Memory B cell (primary cell): Measurements from ENCODE around the gene CYB5R2.
"Not testable (repeated sequence)": the region's sequence is repeated elsewhere in the genome, so short reads cannot be mapped to it uniquely, and the experiment has no call there.

Source experiments
- ATAC-seq: fragments of 150-1000 bp; cut with Tn5 transposase; 2 replicates; pipeline ENCODE4 v1.10.0; 2021; ENCODE audit warnings: low read depth, mild to moderate bottlenecking, moderate library complexity
- DNase-seq, 2 donors: peaks; one replicate each; pipeline ENCODE4 v3.0.0; 2022; ENCODE audit warnings: low spot score in 2 of 2
- H3K27ac Mint-ChIP-seq: one replicate; pipeline ENCODE4 v1.8.0; 2022; ENCODE audit warnings: mild to moderate bottlenecking, moderate library complexity, mixed read lengths
- H3K27me3 Mint-ChIP-seq: one replicate; pipeline ENCODE4 v1.8.0; 2022; ENCODE audit warnings: mixed read lengths
- H3K36me3 Mint-ChIP-seq: one replicate; pipeline ENCODE4 v1.8.0; 2022; ENCODE audit warnings: mild to moderate bottlenecking, mixed read lengths
- H3K4me1 Mint-ChIP-seq: one replicate; pipeline ENCODE4 v1.8.0; 2022; ENCODE audit warnings: mixed read lengths
- H3K4me3 Mint-ChIP-seq: one replicate; pipeline ENCODE4 v1.8.0; 2022; ENCODE audit warnings: mild to moderate bottlenecking, moderate library complexity, mixed read lengths
- H3K9me3 Mint-ChIP-seq: one replicate; pipeline ENCODE4 v1.8.0; 2022; ENCODE audit warnings: mixed read lengths

Gene CYB5R2

DNA sequence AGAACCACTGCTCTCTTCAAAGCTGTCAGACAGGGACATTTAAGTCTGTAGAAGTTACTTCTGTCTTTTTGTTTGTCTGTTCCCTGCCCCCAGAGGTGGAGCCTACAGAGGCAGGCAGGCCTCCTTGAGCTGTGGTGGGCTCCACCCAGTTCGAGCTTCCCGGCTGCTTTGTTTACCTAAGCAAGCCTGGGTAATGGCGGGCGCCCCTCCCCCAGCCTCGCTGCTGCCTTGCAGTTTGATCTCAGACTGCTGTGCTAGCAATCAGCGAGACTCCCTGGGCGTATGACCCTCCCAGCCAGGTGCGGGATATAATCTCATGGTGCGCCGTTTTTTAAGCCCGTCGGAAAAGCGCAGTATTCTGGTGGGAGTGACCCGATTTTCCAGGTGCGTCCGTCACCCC, 9.8 kb downstream of the CYB5R2 start:
- not testable (repeated sequence) for H3K27ac Mint-ChIP-seq, H3K9me3 Mint-ChIP-seq, H3K4me3 Mint-ChIP-seq, DNase-seq, H3K4me1 Mint-ChIP-seq, H3K36me3 Mint-ChIP-seq, H3K27me3 Mint-ChIP-seq, ATAC-seq

DNA sequence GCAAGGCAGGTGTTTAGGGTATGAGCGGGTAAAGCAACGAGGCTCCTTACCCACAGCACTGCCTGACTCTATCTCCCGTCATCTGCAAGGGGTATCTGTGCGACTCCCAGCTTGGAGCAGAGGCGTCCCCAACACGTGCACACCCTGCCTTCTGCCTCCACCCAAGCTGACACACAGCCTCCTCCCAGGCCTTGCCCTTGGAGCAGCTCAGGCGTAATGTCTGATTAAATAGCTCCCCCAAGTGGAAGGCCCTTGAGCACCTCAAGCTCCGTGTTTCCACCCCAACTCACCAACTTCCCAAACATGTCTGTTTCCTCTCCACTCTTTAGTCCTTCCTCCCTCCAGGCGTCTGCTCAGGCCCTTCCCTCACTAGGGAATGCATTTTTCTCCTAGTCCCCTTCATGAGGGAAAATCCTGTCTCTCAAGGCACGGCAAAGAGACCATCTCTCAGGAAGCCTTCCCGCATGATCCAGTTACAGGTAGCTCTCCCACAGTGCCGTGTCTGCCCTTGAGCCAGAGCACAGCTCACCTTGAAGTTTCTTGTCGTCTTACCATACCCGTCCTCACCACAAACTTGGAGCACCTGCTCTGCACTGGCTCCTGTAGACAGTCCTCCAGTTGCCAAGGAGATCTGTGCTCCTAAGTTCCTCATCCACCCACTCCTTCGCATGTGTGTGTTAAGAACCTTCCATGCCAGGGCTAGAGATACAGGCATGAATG, 15.8 kb downstream of the CYB5R2 start:
- peak overlapping the region; percentile 19 for H3K27ac Mint-ChIP-seq
- no peak for DNase-seq
- no peak overlapping the region for H3K4me3 Mint-ChIP-seq
- H3K36me3 Mint-ChIP-seq: peaks cover 25% of the 10 kb centered on the region
- no peaks in the 10 kb centered on the region for H3K9me3 Mint-ChIP-seq
- no peaks in the 10 kb centered on the region for H3K4me1 Mint-ChIP-seq
- no peak for ATAC-seq
- no peaks in the 10 kb centered on the region for H3K27me3 Mint-ChIP-seq

DNA sequence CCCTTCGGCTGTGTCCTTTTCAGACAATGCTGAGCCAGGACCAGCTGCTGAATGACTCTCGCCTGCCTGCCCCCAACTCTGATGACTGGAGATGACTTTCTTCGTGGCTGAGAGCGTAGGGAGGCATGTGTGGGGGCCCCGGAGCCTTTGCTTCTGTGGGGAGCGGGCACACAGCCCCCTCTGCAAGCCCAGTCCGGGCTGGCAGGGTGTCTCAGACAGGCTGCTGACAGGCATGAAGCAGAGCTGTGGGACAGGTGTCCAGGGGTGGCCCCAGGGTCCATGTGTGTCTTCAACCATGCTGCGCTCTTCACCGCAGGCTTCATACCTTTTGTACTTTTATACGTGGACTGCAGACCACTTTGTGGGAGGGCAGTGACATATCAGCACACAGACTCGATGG, 16.6 kb downstream of the CYB5R2 start:
- Mint-ChIP-seq H3K36me3 (peaks cover 32% of the 10 kb centered on the region), H3K4me1 (peaks cover 2% of the 10 kb centered on the region), H3K27me3 (no peaks in the 10 kb centered on the region), H3K27ac (no peak overlapping the region), H3K9me3 (no peaks in the 10 kb centered on the region), H3K4me3 (no peak overlapping the region)
- ATAC-seq: no peak
- DNase-seq: no peak

GRCh38 chr11:7655253-7656217, 17.8 kb downstream of the CYB5R2 start:
- Mint-ChIP-seq H3K27me3 (no peaks in the 10 kb centered on the region), H3K9me3 (no peaks in the 10 kb centered on the region), H3K36me3 (peaks cover 38% of the 10 kb centered on the region), H3K4me1 (peaks cover 2% of the 10 kb centered on the region), H3K4me3 (no peak overlapping the region), H3K27ac (no peak overlapping the region)
- DNase-seq: no peak
- ATAC-seq: no peak

- ATAC-seq: no peak
- H3K9me3 Mint-ChIP-seq: no peaks in the 10 kb centered on the region
- H3K27me3 Mint-ChIP-seq: no peaks in the 10 kb centered on the region
- DNase-seq: no peak
- no peak overlapping the region for H3K27ac Mint-ChIP-seq
- peaks cover 2% of the 10 kb centered on the region for H3K4me1 Mint-ChIP-seq
- peaks cover 49% of the 10 kb centered on the region for H3K36me3 Mint-ChIP-seq
- no peak overlapping the region for H3K4me3 Mint-ChIP-seq
Observed at GRCh38 chr11:7654195-7654705, 19.1 kb downstream of the CYB5R2 start.

GRCh38 chr11:7651700-7652099, 21.6 kb downstream of the CYB5R2 start:
- Mint-ChIP-seq H3K4me3 (no peak overlapping the region), H3K4me1 (peaks cover 2% of the 10 kb centered on the region), H3K9me3 (no peaks in the 10 kb centered on the region), H3K27ac (peak overlapping the region; percentile 41), H3K36me3 (peaks cover 45% of the 10 kb centered on the region), H3K27me3 (no peaks in the 10 kb centered on the region)
- ATAC-seq: no peak
- no peak for DNase-seq

- Mint-ChIP-seq H3K4me1 (peaks cover 2% of the 10 kb centered on the region), H3K4me3 (no peak overlapping the region), H3K27me3 (no peaks in the 10 kb centered on the region), H3K9me3 (no peaks in the 10 kb centered on the region), H3K27ac (peak overlapping the region; percentile 41), H3K36me3 (peaks cover 43% of the 10 kb centered on the region)
- DNase-seq: no peak
- no peak for ATAC-seq
Observed at GRCh38 chr11:7651140-7651551, 22.2 kb downstream of the CYB5R2 start.

DNA sequence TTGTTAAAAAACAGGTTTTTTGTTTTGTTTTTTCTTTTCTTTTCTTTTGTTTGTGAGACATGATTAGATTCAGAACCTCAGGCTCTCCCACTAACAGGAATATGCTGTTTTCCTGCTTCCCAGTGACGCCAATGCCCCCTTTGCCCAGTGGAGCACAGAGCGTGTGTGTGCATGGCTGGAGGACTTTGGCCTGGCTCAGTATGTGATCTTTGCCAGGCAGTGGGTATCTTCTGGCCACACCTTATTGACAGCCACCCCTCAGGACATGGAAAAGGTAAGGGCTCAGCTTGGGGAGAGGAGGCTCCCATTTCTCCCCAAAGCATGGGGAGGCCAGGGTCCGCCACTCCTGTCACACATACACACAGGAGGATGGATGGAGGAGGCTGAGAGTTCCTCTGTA, 25.0 kb downstream of the CYB5R2 start:
- peaks cover 2% of the 10 kb centered on the region for H3K4me1 Mint-ChIP-seq
- DNase-seq: no peak
- no peak for ATAC-seq
- no peaks in the 10 kb centered on the region for H3K9me3 Mint-ChIP-seq
- no peaks in the 10 kb centered on the region for H3K27me3 Mint-ChIP-seq
- peaks cover 47% of the 10 kb centered on the region for H3K36me3 Mint-ChIP-seq
- no peak overlapping the region for H3K4me3 Mint-ChIP-seq
- no peak overlapping the region for H3K27ac Mint-ChIP-seq

DNA sequence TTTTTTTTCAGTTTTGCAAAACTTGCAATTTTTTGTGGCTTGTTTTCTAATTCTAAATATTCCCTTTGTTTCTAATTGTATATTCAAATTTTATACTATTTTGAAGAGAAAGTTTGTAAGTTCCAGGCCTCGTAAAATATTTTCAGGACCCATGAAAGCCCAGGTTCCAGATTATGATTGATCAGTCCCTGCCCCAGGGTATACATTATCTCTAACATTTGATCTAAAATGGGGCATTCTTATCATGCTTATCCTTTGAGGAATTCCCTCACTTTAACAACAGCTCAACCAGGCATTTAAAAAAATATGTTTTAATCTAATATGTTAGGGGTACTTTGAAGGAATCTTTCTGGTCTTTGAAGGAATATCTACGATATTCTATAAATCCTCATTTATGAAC, 26.4 kb downstream of the CYB5R2 start:
- Mint-ChIP-seq H3K4me1 (no peaks in the 10 kb centered on the region), H3K9me3 (no peaks in the 10 kb centered on the region), H3K36me3 (peaks cover 50% of the 10 kb centered on the region), H3K27ac (peak overlapping the region; percentile 20), H3K27me3 (no peaks in the 10 kb centered on the region), H3K4me3 (no peak overlapping the region)
- ATAC-seq (no peak), DNase-seq (no peak)

- Mint-ChIP-seq H3K36me3 (peaks cover 45% of the 10 kb centered on the region), H3K4me3 (no peak overlapping the region), H3K4me1 (no peaks in the 10 kb centered on the region), H3K27me3 (no peaks in the 10 kb centered on the region), H3K27ac (no peak overlapping the region), H3K9me3 (no peaks in the 10 kb centered on the region)
- no peak for DNase-seq
- no peak for ATAC-seq
Observed at GRCh38 chr11:7645206-7645605, 28.1 kb downstream of the CYB5R2 start.

DNA sequence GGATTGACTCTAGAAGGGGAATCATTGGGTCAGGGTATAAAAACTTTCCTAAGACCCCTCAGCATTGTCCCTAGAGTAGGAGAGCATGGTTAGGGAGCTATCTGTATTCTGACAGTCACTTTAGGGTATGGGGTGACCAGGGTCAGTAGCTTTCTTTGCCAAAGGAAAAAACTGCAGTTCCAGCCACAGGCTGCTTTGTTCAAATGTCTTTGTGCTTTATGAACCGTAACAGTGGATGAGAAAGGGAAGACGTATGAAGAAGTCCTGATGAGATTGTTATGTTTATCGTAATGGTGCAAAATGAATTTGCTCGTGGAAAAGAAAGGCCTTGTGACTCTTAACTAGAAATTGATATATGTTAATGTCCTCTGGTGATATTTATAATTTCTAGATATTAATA, 30.0 kb downstream of the CYB5R2 start:
- no peaks in the 10 kb centered on the region for H3K27me3 Mint-ChIP-seq
- ATAC-seq: no peak
- DNase-seq: no peak
- H3K36me3 Mint-ChIP-seq: peaks cover 41% of the 10 kb centered on the region
- H3K27ac Mint-ChIP-seq: no peak overlapping the region
- peaks cover 6% of the 10 kb centered on the region for H3K4me1 Mint-ChIP-seq
- no peak overlapping the region for H3K4me3 Mint-ChIP-seq
- no peaks in the 10 kb centered on the region for H3K9me3 Mint-ChIP-seq

GRCh38 chr11:7642747-7643146, 30.6 kb downstream of the CYB5R2 start:
- DNase-seq (no peak), ATAC-seq (no peak)
- no peak overlapping the region for H3K4me3 Mint-ChIP-seq
- no peaks in the 10 kb centered on the region for H3K9me3 Mint-ChIP-seq
- peaks cover 8% of the 10 kb centered on the region for H3K4me1 Mint-ChIP-seq
- no peak overlapping the region for H3K27ac Mint-ChIP-seq
- no peaks in the 10 kb centered on the region for H3K27me3 Mint-ChIP-seq
- H3K36me3 Mint-ChIP-seq: peaks cover 39% of the 10 kb centered on the region

DNA sequence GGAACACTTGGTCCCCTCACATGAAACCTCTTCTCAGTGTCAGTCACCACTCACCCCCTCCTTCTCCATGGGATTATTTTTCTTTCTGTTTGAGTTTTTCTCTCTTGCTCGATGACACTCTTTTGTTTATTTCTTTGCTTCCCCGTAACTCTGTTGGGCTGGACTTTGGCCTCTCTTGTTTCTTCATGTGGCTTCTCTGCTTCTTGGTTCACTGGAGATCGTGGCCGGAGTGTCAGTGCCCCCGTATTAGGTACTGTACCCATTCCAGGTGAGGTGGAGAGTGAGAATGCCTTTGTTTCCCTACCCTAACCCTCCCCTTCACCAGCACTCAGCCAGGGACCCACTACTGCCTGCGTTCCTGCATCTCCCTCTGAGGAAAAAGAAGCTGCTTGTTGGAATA, 32.5 kb downstream of the CYB5R2 start:
- H3K4me1 Mint-ChIP-seq: peaks cover 9% of the 10 kb centered on the region
- H3K27me3 Mint-ChIP-seq: no peaks in the 10 kb centered on the region
- ATAC-seq: no peak
- no peaks in the 10 kb centered on the region for H3K9me3 Mint-ChIP-seq
- H3K4me3 Mint-ChIP-seq: no peak overlapping the region
- H3K27ac Mint-ChIP-seq: no peak overlapping the region
- H3K36me3 Mint-ChIP-seq: peaks cover 48% of the 10 kb centered on the region
- no peak for DNase-seq

DNA sequence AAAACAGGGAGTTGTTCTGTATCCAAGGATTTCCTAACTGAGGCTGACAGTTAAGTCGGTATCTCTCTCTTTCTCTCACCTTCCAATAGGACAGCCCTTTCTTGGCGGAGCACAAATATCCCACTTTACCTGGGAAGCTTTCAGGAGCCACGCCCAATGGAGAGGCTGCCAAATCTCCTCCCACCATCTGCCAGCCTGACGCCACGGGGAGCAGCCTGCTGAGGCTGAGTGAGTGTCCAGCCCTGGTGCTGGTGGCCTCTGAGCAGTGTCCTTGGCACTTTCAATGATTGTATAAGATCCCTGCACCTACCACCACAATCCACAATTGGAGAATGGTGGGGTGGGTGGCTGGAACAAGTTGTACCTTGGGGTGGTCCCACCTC, 33.7 kb downstream of the CYB5R2 start:
- no peaks in the 10 kb centered on the region for H3K27me3 Mint-ChIP-seq

More for the DNA sequence above, 33.7 kb downstream of the CYB5R2 start:
- peaks cover 9% of the 10 kb centered on the region for H3K4me1 Mint-ChIP-seq
- H3K36me3 Mint-ChIP-seq: peaks cover 44% of the 10 kb centered on the region
- peak overlapping the region; percentile 31 for H3K27ac Mint-ChIP-seq
- ATAC-seq: no peak
- H3K9me3 Mint-ChIP-seq: no peaks in the 10 kb centered on the region
- DNase-seq: no peak
- H3K4me3 Mint-ChIP-seq: no peak overlapping the region
